ENCODE data around the gene NHERF1. TPM values are rescaled to one million over a fixed set of nuclear protein-coding genes. Genes with fewer than 3 reads are reported as not detected.

NHERF1 gene
- total RNA-seq, 1 experiment from 2014 or later: 90.8 TPM

GRCh38 chr17:74795327-74796020 is 47.0 kb downstream of the NHERF1 start:
- peaks cover 2% of the 10 kb centered on the region; the same call in 1 of the 2 replicates for H3K36me3 ChIP-seq (ENCODE audit: control insufficient read depth, insufficient read depth, low read length)
- no peak overlapping the region for H3K27ac ChIP-seq (ENCODE audit: low read length)
- in situ Hi-C loops (cut with HindIII; ENCODE audit: low pct_unique_long_range_greater_than_20kb, low sequenced_read_pairs): no loop called here
- intact Hi-C loops (cut with micrococcal nuclease; ENCODE audit: unreplicated experiment): no loop called here
- DNase-seq (ENCODE audit: low read depth, low spot score): no peak
- ChIA-PET POLR2A (no interaction called here), CTCF (no interaction called here)
- no TSS peak for BruUV-seq (replicated peaks)
- H3K4me1 ChIP-seq (ENCODE audit: control insufficient read depth, insufficient read depth, low read length): no peaks in the 10 kb centered on the region
- no peak for ATAC-seq
- no peak overlapping the region for H3K4me3 ChIP-seq (ENCODE audit: low read depth in 2 of 2, low read length in 2 of 2)
- no peaks in the 10 kb centered on the region for H3K27me3 ChIP-seq (ENCODE audit: control insufficient read depth, insufficient read depth, low read length)
- TF ChIP-seq REST (IDR thresholded peaks at IDR 0.05; ENCODE audit: insufficient read depth in 1 of 2, low read depth in 2 of 2, low read length in 1 of 2) (no peak), SIN3A (IDR thresholded peaks at IDR 0.05; ENCODE audit: borderline replicate concordance, insufficient read depth, low read depth, low read length) (no peak), CTCF (IDR thresholded peaks at IDR 0.05) (no peak), TCF7L2 (IDR thresholded peaks at IDR 0.05; ENCODE audit: low read depth, low read length) (no peak), POLR2AphosphoS5 (IDR thresholded peaks at IDR 0.05; ENCODE audit: low read depth, low read length) (no peak)
- no peaks in the 10 kb centered on the region for H3K9me3 ChIP-seq (ENCODE audit: control insufficient read depth, insufficient read depth, low read depth, low read length)

GRCh38 chr17:74796211-74796610 is 47.8 kb downstream of the NHERF1 start:
- intact Hi-C loops (cut with micrococcal nuclease; ENCODE audit: unreplicated experiment) (no loop called here), in situ Hi-C loops (cut with HindIII; ENCODE audit: low pct_unique_long_range_greater_than_20kb, low sequenced_read_pairs) (no loop called here)
- ChIA-PET POLR2A (interaction anchor here (0.6 kb wide), 1 partner anchor 9 kb away, joined by 5 read pairs; no protein-coding TSS in a partner anchor), CTCF (no interaction called here)
- Histone ChIP-seq H3K9me3 (ENCODE audit: control insufficient read depth, insufficient read depth, low read depth, low read length) (no peaks in the 10 kb centered on the region), H3K27me3 (ENCODE audit: control insufficient read depth, insufficient read depth, low read length) (no peaks in the 10 kb centered on the region), H3K27ac (ENCODE audit: low read length) (no peak overlapping the region), H3K4me3 (ENCODE audit: low read depth in 2 of 2, low read length in 2 of 2) (no peak overlapping the region), H3K4me1 (ENCODE audit: control insufficient read depth, insufficient read depth, low read length) (no peaks in the 10 kb centered on the region), H3K36me3 (ENCODE audit: control insufficient read depth, insufficient read depth, low read length) (peaks cover 2% of the 10 kb centered on the region; the same call in 1 of the 2 replicates)
- no peak for DNase-seq (ENCODE audit: low read depth, low spot score)
- no peak for TF ChIP-seq TCF7L2 (IDR thresholded peaks at IDR 0.05; ENCODE audit: low read depth, low read length)
- no peak for TF ChIP-seq POLR2AphosphoS5 (IDR thresholded peaks at IDR 0.05; ENCODE audit: low read depth, low read length)
- no peak for TF ChIP-seq CTCF (IDR thresholded peaks at IDR 0.05)
- TF ChIP-seq SIN3A (IDR thresholded peaks at IDR 0.05; ENCODE audit: borderline replicate concordance, insufficient read depth, low read depth, low read length): no peak
- TF ChIP-seq REST (IDR thresholded peaks at IDR 0.05; ENCODE audit: insufficient read depth in 1 of 2, low read depth in 2 of 2, low read length in 1 of 2): no peak
- no peak for ATAC-seq
- BruUV-seq (replicated peaks): no TSS peak
